EH (cell line): ENCODE data around the gene SYT14.
A peak's percentile ranks its signal among the peaks of the same experiment; 100 is the strongest.
"Not testable (repeated sequence)": the region's sequence is repeated elsewhere in the genome, so short reads cannot be mapped to it uniquely, and the experiment has no call there.

Experiments used
- DNase-seq: peaks from one replicate; pipeline ENCODE4 v3.0.0-alpha.2; 2015; ENCODE audit warnings: low read depth

Gene SYT14

GRCh38 chr1:209945377-209945776, 7.4 kb downstream of the SYT14 start:
- no peak for DNase-seq

GRCh38 chr1:209948155-209948554, 10.1 kb downstream of the SYT14 start:
- DNase-seq: no peak

- DNase-seq: no peak
These were observed 18.1 kb downstream of the SYT14 start for GRCh38 chr1:209956116-209956515.

- DNase-seq: no peak
These were observed 21.6 kb downstream of the SYT14 start for GRCh38 chr1:209959623-209960022.

- no peak for DNase-seq
These were observed 22.9 kb downstream of the SYT14 start for GRCh38 chr1:209960926-209961325.

DNA sequence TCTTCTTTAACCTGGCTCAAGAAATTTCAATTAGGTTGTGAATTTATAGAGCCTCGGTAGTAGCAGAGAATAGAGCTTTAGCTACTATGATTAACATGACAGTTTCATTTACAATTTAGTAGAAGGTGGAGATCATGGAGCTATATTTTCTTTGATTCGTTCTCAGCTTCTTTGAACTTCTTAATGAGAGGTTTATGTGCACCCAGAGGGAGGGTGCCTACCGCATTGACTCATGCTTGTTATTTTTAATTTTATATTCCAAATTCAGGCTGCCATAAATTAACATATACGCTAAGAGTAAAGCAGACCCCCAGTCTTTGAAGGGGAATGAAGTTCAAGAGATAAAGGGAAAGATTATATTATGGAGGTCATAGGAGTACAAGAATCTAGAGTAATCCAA, 24.4 kb downstream of the SYT14 start:
- no peak for DNase-seq

DNA sequence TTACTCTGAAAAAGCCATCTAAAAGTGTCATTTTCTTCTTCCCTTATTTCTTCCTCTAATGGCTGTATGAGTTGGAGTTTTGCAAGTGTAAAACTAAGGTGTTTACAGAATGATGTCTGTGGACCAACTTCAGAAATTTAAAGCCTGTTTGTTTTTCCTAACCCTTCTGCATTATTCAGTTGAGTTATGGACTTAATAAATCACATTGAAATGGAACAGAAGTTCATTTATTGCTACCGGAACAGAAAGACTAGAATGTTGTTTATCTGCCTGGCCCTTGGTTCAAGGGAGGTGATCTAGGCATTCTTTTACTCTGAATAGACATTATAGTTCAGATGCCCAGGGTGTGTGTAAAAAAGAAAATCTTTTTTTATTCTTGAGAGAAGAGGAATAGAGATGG, 24.8 kb downstream of the SYT14 start:
- DNase-seq: no peak

GRCh38 chr1:209965996-209966395, 28.0 kb downstream of the SYT14 start:
- no peak for DNase-seq

DNA sequence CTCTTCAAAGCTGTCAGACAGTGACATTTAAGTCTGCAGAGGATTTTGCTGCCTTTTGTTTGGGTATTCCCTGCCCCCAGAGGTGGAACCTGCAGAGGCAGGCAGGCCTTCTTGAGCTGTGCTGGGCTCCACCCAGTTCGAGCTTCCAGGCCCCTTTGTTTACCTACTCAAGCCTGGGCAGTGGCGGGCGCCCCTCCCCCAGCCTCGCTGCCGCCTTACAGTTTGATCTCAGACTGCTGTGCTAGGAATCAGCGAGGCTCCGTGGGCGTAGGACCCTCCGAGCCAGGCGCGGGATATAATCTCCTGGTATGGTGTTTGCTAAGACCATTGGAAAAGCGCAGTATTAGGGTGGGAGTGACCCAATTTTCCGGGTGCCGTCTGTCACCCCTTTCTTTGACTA, 40.7 kb downstream of the SYT14 start:
- not testable (repeated sequence) for DNase-seq

DNA sequence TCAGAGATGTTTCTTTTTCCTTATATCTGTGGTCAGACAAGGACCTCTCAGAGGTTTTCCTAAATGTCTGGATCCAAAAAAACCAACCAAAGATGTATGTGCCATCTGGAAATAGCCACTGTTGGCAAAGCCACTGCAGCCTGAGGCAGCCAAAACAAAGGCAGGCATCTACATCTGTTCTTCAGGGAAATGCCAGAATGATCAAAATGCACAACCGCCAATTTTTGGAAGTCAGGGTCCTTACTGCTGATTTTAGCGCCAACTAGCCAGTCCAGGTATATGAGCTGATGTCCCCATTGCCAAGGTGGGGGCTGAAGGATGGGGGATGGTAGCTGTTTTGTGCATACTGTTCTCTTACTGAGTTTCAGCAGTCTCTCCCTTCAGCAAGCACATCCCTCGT, 45.9 kb downstream of the SYT14 start:
- no peak for DNase-seq

- no peak for DNase-seq
These were observed 47.0 kb downstream of the SYT14 start for GRCh38 chr1:209985002-209985401.

DNA sequence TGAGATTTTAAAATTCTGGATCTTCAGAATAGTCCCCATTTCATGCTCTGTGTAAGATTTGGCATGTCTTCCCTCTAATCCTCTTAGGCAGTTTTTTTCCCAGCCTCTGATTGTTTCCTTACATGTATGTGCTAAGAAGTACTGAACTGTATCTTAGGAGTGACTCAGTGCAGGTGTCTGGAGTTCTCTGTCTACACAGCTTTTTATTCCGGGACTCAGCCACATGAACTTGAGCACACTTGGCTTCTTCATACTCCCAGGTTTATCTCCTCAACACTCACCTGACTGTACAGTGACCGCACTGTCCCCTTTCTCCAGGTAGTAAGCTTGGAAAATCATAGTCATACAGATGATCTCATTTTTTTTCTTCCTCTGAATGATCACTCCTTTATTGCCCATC, 50.7 kb downstream of the SYT14 start:
- no peak for DNase-seq

DNA sequence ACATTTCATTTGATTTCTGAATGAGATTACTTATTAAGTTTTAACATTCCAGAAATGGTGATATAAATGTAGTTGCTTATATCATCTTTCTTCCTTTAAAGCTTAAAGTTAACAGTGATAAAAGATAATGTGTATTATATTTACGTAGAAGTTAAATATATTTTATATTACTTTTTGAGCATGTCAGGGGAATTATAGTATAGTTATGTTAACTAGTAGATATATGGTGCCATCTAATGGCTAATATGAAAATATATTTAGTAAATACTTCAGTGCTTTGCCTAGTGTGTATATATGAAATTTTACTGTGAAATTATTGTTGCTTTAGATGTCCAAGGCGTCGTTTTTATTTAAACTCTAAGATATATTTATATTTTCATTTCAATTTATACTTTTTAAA, 51.5 kb downstream of the SYT14 start:
- peak; percentile 30 for DNase-seq

DNA sequence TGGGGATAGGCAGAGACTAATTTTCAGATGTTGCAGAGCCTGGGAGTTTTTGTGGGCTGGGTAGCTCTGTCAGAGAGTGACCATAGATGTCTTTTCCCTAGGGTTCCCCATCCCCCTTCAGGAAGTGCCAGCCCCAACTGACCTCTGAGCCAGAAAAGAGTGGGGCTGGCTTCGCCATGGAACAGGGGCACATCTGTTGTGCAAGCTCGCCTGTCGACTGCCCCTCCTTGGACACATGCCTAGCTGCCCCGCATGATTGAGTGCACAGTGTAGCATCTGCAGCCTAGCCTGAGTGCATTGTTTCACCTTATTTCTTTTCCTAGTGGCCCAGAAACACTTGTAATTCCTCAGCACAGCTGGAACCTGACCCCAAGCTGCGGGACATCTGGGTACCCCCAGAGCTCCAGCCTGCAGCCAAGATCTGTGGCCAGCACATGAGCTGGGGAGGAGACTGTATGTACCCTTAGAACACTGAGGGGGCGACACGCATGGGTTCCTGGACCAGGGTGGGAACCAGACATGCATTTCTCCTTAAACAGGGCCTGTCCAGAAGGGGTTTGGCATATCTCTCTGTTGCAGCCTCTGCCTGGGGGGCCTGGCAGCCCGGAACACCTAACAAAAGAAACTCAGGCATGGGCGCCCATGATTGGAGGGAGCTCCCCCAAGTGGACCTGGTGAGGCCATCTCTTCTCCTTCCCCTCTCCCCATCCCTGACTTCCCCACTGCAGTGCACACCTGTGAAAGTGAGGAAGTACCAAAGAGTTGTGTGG, 55.2 kb downstream of the SYT14 start:
- no peak for DNase-seq

DNA sequence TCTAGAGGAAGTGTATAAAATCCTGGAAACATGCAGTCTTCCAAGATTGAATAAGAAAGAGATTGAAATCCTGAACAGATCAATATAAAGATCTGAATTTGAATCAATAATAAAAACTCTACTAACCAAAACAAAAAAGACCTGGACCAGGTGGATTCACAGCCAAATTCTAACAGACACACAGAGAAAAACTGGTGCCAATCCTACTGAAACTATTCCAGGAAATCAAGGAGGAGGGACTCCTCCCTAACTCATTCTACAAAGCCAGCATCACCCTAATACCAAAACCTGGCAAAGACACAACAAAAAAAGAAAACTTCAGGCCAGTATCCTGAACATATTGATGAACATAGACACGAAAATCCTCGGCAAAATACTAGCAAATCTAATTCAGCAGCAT, 58.3 kb downstream of the SYT14 start:
- DNase-seq: no peak

DNA sequence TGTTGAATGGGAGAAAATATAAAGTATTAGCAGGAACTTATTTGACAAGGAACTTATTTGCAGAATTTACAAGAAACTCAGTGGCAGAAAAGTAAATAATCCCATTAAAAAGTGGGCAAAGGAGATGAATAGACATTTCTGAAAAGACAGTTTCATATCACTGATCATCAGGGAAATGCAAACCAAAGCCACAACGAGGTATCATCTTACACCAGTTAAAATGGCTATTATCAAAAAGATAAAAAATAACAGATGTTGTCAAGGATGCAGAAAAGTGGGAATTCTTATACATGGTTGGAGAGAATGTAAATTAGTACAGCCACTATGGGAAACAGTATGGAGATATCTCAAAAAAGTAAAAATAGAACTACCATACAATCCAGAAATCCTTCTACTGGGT, 61.0 kb downstream of the SYT14 start:
- DNase-seq: no peak

DNA sequence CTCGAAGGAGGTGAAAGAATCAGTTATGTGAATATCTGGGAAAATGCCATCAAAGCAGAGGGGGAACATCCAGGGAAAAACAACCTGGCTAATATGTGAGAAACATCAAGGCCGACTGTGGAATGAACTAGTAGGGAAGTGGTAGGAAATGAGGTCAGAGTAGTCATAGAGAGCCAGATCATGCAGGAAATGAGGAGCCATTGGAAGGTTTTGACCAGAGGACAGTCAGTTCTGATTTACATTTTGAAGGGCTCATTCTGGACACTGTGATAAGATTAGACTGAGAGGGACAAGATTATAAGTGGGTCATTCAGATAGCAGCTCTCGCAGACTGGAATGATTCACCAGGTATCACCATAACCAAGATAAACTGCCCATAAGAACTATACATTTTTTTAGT, 63.7 kb downstream of the SYT14 start:
- peak; percentile 6 for DNase-seq

- DNase-seq: no peak
These were observed 65.5 kb downstream of the SYT14 start for GRCh38 chr1:210003501-210003900.

DNA sequence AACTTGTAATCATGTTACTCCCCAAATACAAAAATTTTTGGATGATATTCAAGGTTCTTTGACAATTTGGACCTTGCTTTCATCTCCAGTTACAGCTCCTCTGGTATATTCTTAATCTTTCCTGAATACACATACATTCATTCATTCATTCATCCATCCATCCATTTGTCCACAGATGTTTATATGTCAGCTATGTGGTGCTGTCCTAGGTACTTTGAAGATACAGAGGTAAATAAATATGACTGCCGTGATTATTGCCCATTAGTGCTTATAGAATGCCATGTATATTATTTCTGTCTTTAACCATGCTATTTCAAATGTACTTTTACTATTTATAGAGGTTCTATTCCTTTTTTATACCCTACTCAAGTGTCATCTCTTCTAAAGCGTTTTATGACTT, 72.1 kb downstream of the SYT14 start:
- no peak for DNase-seq

DNA sequence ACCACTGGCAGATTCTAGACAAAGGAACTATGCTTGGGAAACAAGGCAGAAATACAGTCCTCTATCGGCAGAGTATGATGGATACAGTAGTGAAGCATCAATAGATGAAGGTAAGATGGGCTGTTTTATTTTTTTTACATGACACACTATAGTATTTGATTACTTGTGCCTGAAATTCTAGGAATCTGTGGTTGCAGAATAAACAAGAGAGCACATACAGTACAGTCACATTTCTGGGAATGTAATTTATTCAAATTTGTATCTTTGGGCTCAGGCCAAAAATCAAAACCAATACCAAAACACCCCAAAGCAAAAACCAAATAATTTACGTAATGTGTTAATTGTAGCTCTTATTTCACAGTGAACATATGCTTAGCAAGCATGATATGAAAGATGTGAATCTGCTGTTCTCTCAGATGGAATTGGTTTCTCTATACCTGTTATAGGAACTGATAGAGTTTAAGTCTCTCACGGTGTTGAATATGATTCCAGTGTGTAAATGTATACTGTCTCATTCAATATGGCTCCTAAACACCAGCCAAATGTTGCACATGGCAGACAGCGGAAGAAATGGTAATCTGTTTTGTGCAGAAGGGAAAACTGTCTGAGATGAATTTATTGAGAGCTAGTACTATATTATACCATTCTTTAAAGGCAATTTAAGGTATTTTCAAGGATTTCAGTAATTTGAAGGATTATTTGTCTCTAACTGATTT, 83.3 kb downstream of the SYT14 start:
- DNase-seq: no peak

DNA sequence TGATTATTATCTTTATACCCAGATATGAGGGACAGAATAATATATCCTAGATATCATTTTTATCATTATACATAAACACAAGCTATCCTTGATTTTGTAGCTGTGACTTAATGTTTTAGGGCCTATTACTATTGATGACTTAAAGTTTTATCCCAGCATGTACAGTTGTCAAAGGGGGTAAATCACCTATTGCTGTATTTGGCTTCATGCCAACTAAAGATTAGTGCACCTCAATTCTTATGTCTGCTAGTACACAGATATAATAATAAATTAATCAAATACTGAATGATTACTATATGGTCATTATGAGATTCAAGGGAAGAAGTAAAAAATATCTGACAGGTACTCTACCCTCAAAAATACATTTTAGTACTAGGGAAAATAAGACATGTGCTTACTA, 84.0 kb downstream of the SYT14 start:
- DNase-seq: no peak

GRCh38 chr1:210024282-210024681, 86.3 kb downstream of the SYT14 start:
- DNase-seq: no peak

GRCh38 chr1:210024996-210025395, 87.0 kb downstream of the SYT14 start:
- no peak for DNase-seq

- DNase-seq: no peak
These were observed 87.9 kb downstream of the SYT14 start for GRCh38 chr1:210025870-210026269.
